GM19463 (cell line): ENCODE results near the gene TIGD3.
A peak's percentile ranks its signal among the peaks of the same experiment; 100 is the strongest.

Experiments used
- ATAC-seq: cut with Tn5 transposase; IDR thresholded peaks from one replicate; pipeline ENCODE4 v1.9.1; 2021; ENCODE audit warnings: mild to moderate bottlenecking, moderate library complexity; ENCODE audit not compliant: unreplicated experiment

The TIGD3 gene

GRCh38 chr11:65366340-65366773 is 11.8 kb downstream of the TIGD3 start:
- no peak for ATAC-seq

- ATAC-seq: no peak
Measured at GRCh38 chr11:65370659-65371049, 16.1 kb downstream of the TIGD3 start.

GRCh38 chr11:65373839-65374580 is 19.5 kb downstream of the TIGD3 start:
- ATAC-seq: no peak

- no peak for ATAC-seq
Measured at GRCh38 chr11:65375012-65375411, 20.5 kb downstream of the TIGD3 start.

GRCh38 chr11:65376138-65376713 is 21.7 kb downstream of the TIGD3 start:
- no peak for ATAC-seq

GRCh38 chr11:65377036-65377435 is 22.5 kb downstream of the TIGD3 start:
- ATAC-seq: no peak

GRCh38 chr11:65377777-65378176 is 23.2 kb downstream of the TIGD3 start:
- ATAC-seq: no peak

- ATAC-seq: no peak
Measured at GRCh38 chr11:65378208-65378927, 23.8 kb downstream of the TIGD3 start.

- ATAC-seq: no peak
Measured at GRCh38 chr11:65378928-65379638, 24.5 kb downstream of the TIGD3 start.

- no peak for ATAC-seq
Measured at GRCh38 chr11:65379698-65380459, 25.3 kb downstream of the TIGD3 start.

GRCh38 chr11:65380460-65381119 is 26.0 kb downstream of the TIGD3 start:
- ATAC-seq: no peak

GRCh38 chr11:65381716-65382032 is 27.1 kb downstream of the TIGD3 start:
- ATAC-seq: no peak

- peak; percentile 65 for ATAC-seq
Measured at GRCh38 chr11:65382033-65382803, 27.7 kb downstream of the TIGD3 start, which contains the start of gene SLC25A45. Gene SLC25A45 (minus strand): TSS chr11:65382646. CDS start chr11:65381951, 695 bp downstream.

- no peak for ATAC-seq
Measured at GRCh38 chr11:65382804-65383368, 28.3 kb downstream of the TIGD3 start.

GRCh38 chr11:65383778-65384177 is 29.2 kb downstream of the TIGD3 start:
- ATAC-seq: no peak

- no peak for ATAC-seq
Measured at GRCh38 chr11:65384301-65384889, 29.8 kb downstream of the TIGD3 start.

- peak; percentile 43 for ATAC-seq
Measured at GRCh38 chr11:65386307-65387140, 32.0 kb downstream of the TIGD3 start, which contains the start of gene FRMD8. Gene FRMD8 (plus strand): TSS chr11:65386637. CDS start chr11:65387037, 400 bp downstream.

GRCh38 chr11:65388731-65389130 is 34.2 kb downstream of the TIGD3 start:
- no peak for ATAC-seq
